Placental pericyte (primary cell): ENCODE measurements around the gene ABCA7. TPM values are rescaled to one million over a fixed set of nuclear protein-coding genes. Genes with fewer than 3 reads are reported as not detected.
A peak's percentile ranks its signal among the peaks of the same experiment; 100 is the strongest.

Experiments
- small RNA-seq: library from RNA; depleted of rRNA; stranded (forward); fragments of <200 nt; gene quantifications from one replicate; pipeline ENCODE3, GENCODE V24; 2012; ENCODE audit warnings: low replicate concordance
- total RNA-seq: library from RNA; depleted of rRNA; stranded (reverse); fragments of >200 nt; gene quantifications from 2 replicates; pipeline ENCODE4 v1.2.3, GENCODE V29; 2012

ABCA7 gene
- total RNA-seq, result 18.0 and 19.0 TPM in 2 replicates

GRCh38 chr19:1039646-1040475 is at the start of gene ABCA7:
Gene ABCA7 (plus strand): TSS chr19:1040107. CDS start chr19:1041362, 1,255 bp downstream.

GRCh38 chr19:1000095-1000494 is 39.8 kb upstream of the ABCA7 start, which contains the start of gene GRIN3B:
Gene GRIN3B (plus strand): TSS chr19:1000419. CDS start chr19:1000438, 19 bp downstream.

GRCh38 chr19:1020868-1021425 is 19.0 kb upstream of the ABCA7 start, which contains the start of gene TMEM259:
Gene TMEM259 (minus strand): TSS chr19:1021123. CDS start chr19:1020996, 127 bp downstream.

GRCh38 chr19:1025960-1026782 is 13.7 kb upstream of the ABCA7 start, which contains the start of gene CNN2:
Gene CNN2 (plus strand): TSS chr19:1026608. CDS start chr19:1026662, 54 bp downstream.

GRCh38 chr19:1066748-1067340 is 26.9 kb downstream of the ABCA7 start, which contains the start of gene ARHGAP45:
Gene ARHGAP45 (plus strand): TSS chr19:1067167. CDS start chr19:1067406, 239 bp downstream.

GRCh38 chr19:1094978-1095701 is 55.2 kb downstream of the ABCA7 start, which contains the start of gene POLR2E:
Gene POLR2E (minus strand): TSS chr19:1095375. CDS start chr19:1095315, 60 bp downstream.

GRCh38 chr19:1103708-1104310 is 63.9 kb downstream of the ABCA7 start, which contains the start of gene GPX4:
Gene GPX4 (plus strand): TSS chr19:1103994. CDS start chr19:1104044, 50 bp downstream.

Small RNA genes lying within 50 kb of the gene (small RNA-seq; reads per million reads assigned to genes)
- 5.6 reads per million, percentile 89 among the genes with 10 or more reads in this experiment for gene RNU6-2

Other genes starting within 250 kb of the ABCA7 start
- 117 and 262 TPM in 2 replicates for gene PTBP1, start 242.7 kb upstream of the ABCA7 start, total RNA-seq
- 0.22 TPM in 1 of 2 replicates, not detected in the other for gene PLPPR3, start 218.2 kb upstream of the ABCA7 start, total RNA-seq
- not detected in 2 replicates for gene AZU1, start 212.3 kb upstream of the ABCA7 start, total RNA-seq
- not detected in 2 replicates for gene PRTN3, start 199.1 kb upstream of the ABCA7 start, total RNA-seq
- gene ELANE, start 187.8 kb upstream of the ABCA7 start, total RNA-seq, result not detected in 2 replicates
- gene CFD, start 180.4 kb upstream of the ABCA7 start, total RNA-seq, result 2.4 and 62.4 TPM in 2 replicates
- gene MED16, start 146.9 kb upstream of the ABCA7 start, total RNA-seq, result 45.8 and 58.6 TPM in 2 replicates
- not detected in 2 replicates for gene RNU6-9, start 146.6 kb upstream of the ABCA7 start, total RNA-seq
- gene R3HDM4, start 126.9 kb upstream of the ABCA7 start, total RNA-seq, result 32.2 and 41.9 TPM in 2 replicates
- gene KISS1R, start 122.8 kb upstream of the ABCA7 start, total RNA-seq, result 0.14 TPM in 1 of 2 replicates, not detected in the other
- 83.9 and 112 TPM in 2 replicates for gene ARID3A, start 114.1 kb upstream of the ABCA7 start, total RNA-seq
- 55.7 and 58.2 TPM in 2 replicates for gene WDR18, start 55.8 kb upstream of the ABCA7 start, total RNA-seq
- 0.14 and 0.66 TPM in 2 replicates for gene GRIN3B, start 39.7 kb upstream of the ABCA7 start, total RNA-seq
- gene TMEM259, start 19.0 kb upstream of the ABCA7 start, total RNA-seq, result 119 and 132 TPM in 2 replicates
- not detected in 2 replicates for gene RNU6-2, start 18.6 kb upstream of the ABCA7 start, total RNA-seq
- gene CNN2, start 13.5 kb upstream of the ABCA7 start, total RNA-seq, result 541 and 553 TPM in 2 replicates
- 1.7 and 3.5 TPM in 2 replicates for gene ARHGAP45, start 27.1 kb downstream of the ABCA7 start, total RNA-seq
- gene POLR2E, start 55.3 kb downstream of the ABCA7 start, total RNA-seq, result 111 and 123 TPM in 2 replicates
- gene GPX4, start 63.9 kb downstream of the ABCA7 start, total RNA-seq, result 150 and 588 TPM in 2 replicates
- 58.4 and 77.7 TPM in 2 replicates for gene SBNO2, start 134.2 kb downstream of the ABCA7 start, total RNA-seq
- gene STK11, start 165.7 kb downstream of the ABCA7 start, total RNA-seq, result 107 and 110 TPM in 2 replicates
- 5.7 and 6.8 TPM in 2 replicates for gene CBARP, start 197.9 kb downstream of the ABCA7 start, total RNA-seq
- gene ATP5F1D, start 201.6 kb downstream of the ABCA7 start, total RNA-seq, result 17.2 and 25.2 TPM in 2 replicates
- gene MIDN, start 208.5 kb downstream of the ABCA7 start, total RNA-seq, result 28.2 TPM in 2 replicates
- 199 and 402 TPM in 2 replicates for gene CIRBP, start 229.2 kb downstream of the ABCA7 start, total RNA-seq
- gene FAM174C, start 235.4 kb downstream of the ABCA7 start, total RNA-seq, result 21.4 and 27.6 TPM in 2 replicates
- not detected in 2 replicates for gene EFNA2, start 245.8 kb downstream of the ABCA7 start, total RNA-seq